Stimulated activated CD4-positive, alpha-beta T cell treated with anti-CD3 and anti-CD28 coated beads, Interleukin-1b, Interleukin-23, amount 100 ng/mL, for 1 hour (primary cell): ENCODE results near the gene MXI1.
"Not testable (repeated sequence)": the region's sequence is repeated elsewhere in the genome, so short reads cannot be mapped to it uniquely, and the experiment has no call there.

Experiments used
- DNase-seq, 2 donors: peaks; one replicate each; pipeline ENCODE4 v3.0.0-alpha.2; 2020; ENCODE audit warnings: low read depth in 2 of 2

The MXI1 gene

GRCh38 chr10:110239892-110240291 is 32.5 kb downstream of the MXI1 start:
- DNase-seq = no peak

- no peak for DNase-seq
Observed at GRCh38 chr10:110241407-110241806, 34.0 kb downstream of the MXI1 start.

GRCh38 chr10:110241841-110242240 is 34.4 kb downstream of the MXI1 start:
- DNase-seq = no peak

- DNase-seq = no peak
Observed at GRCh38 chr10:110242511-110242910, 35.1 kb downstream of the MXI1 start.

- no peak for DNase-seq
Observed at GRCh38 chr10:110244550-110244949, 37.1 kb downstream of the MXI1 start.

GRCh38 chr10:110247833-110248232 is 40.4 kb downstream of the MXI1 start:
- not testable (repeated sequence) for DNase-seq

- not testable (repeated sequence) for DNase-seq
Observed at GRCh38 chr10:110249489-110249888, 42.1 kb downstream of the MXI1 start.

- not testable (repeated sequence) for DNase-seq
Observed at GRCh38 chr10:110251392-110251791, 44.0 kb downstream of the MXI1 start.

- DNase-seq = no peak
Observed at GRCh38 chr10:110252151-110252550, 44.7 kb downstream of the MXI1 start.

GRCh38 chr10:110254467-110254866 is 47.1 kb downstream of the MXI1 start:
- DNase-seq = no peak

GRCh38 chr10:110258542-110258941 is 51.1 kb downstream of the MXI1 start:
- no peak for DNase-seq

GRCh38 chr10:110259317-110259716 is 51.9 kb downstream of the MXI1 start:
- no peak for DNase-seq

- DNase-seq = no peak
Observed at GRCh38 chr10:110260746-110261477, 53.5 kb downstream of the MXI1 start.

GRCh38 chr10:110263164-110263563 is 55.8 kb downstream of the MXI1 start:
- DNase-seq = no peak

- no peak for DNase-seq
Observed at GRCh38 chr10:110265573-110266193, 58.3 kb downstream of the MXI1 start.

GRCh38 chr10:110267276-110267675 is 59.9 kb downstream of the MXI1 start:
- DNase-seq = no peak

GRCh38 chr10:110268442-110268841 is 61.0 kb downstream of the MXI1 start:
- DNase-seq = no peak

- DNase-seq = no peak
Observed at GRCh38 chr10:110268971-110269370, 61.6 kb downstream of the MXI1 start.

- no peak for DNase-seq
Observed at GRCh38 chr10:110269374-110270318, 62.2 kb downstream of the MXI1 start.

GRCh38 chr10:110272995-110273394 is 65.6 kb downstream of the MXI1 start:
- not testable (repeated sequence) for DNase-seq

- no peak for DNase-seq
Observed at GRCh38 chr10:110273474-110273873, 66.1 kb downstream of the MXI1 start.

GRCh38 chr10:110274072-110274627 is 66.7 kb downstream of the MXI1 start:
- DNase-seq = no peak
